DMS 273 (cell line): ENCODE data around the gene SYNDIG1L.
A peak's percentile ranks its signal among the peaks of the same experiment; 100 is the strongest.
"Not testable (repeated sequence)": the region's sequence is repeated elsewhere in the genome, so short reads cannot be mapped to it uniquely, and the experiment has no call there.

Experiments used
- DNase-seq: peaks from one replicate; lab custom pipeline; 2025; ENCODE audit not compliant: unreplicated experiment; lab: John Stamatoyannopoulos, UW

The SYNDIG1L gene

GRCh38 chr14:74426202-74426582 is at the start of gene SYNDIG1L:
TSS of gene SYNDIG1L (minus strand) at chr14:74426210. CDS start at chr14:74409744, 16,466 bp downstream.
- DNase-seq = peak; percentile 47

GRCh38 chr14:74475678-74476077 is 49.7 kb upstream of the SYNDIG1L start:
- no peak for DNase-seq

GRCh38 chr14:74474376-74474775 is 48.4 kb upstream of the SYNDIG1L start:
- peak; percentile 55 for DNase-seq

GRCh38 chr14:74472601-74473000 is 46.6 kb upstream of the SYNDIG1L start:
- DNase-seq = no peak

GRCh38 chr14:74469548-74470518 is 43.8 kb upstream of the SYNDIG1L start:
- DNase-seq = no peak

GRCh38 chr14:74468513-74468912 is 42.5 kb upstream of the SYNDIG1L start:
- no peak for DNase-seq

- DNase-seq = no peak
Observed at GRCh38 chr14:74465335-74465734, 39.3 kb upstream of the SYNDIG1L start.

- no peak for DNase-seq
Observed at GRCh38 chr14:74464785-74465184, 38.8 kb upstream of the SYNDIG1L start.

GRCh38 chr14:74463697-74464096 is 37.7 kb upstream of the SYNDIG1L start:
- DNase-seq = no peak

- no peak for DNase-seq
Observed at GRCh38 chr14:74462993-74463392, 37.0 kb upstream of the SYNDIG1L start.

GRCh38 chr14:74459976-74460375 is 34.0 kb upstream of the SYNDIG1L start:
- DNase-seq = peak; percentile 47

GRCh38 chr14:74459289-74459946 is 33.4 kb upstream of the SYNDIG1L start:
- DNase-seq = peak; percentile 73

- DNase-seq = no peak
Observed at GRCh38 chr14:74457565-74457895, 31.5 kb upstream of the SYNDIG1L start.

- no peak for DNase-seq
Observed at GRCh38 chr14:74456684-74457564, 30.9 kb upstream of the SYNDIG1L start.

- DNase-seq = not testable (repeated sequence)
Observed at GRCh38 chr14:74454397-74454796, 28.4 kb upstream of the SYNDIG1L start.

GRCh38 chr14:74444866-74445265 is 18.9 kb upstream of the SYNDIG1L start:
- no peak for DNase-seq

- no peak for DNase-seq
Observed at GRCh38 chr14:74442757-74443156, 16.7 kb upstream of the SYNDIG1L start.

- no peak for DNase-seq
Observed at GRCh38 chr14:74441113-74441512, 15.1 kb upstream of the SYNDIG1L start.

GRCh38 chr14:74438351-74438915 is 12.4 kb upstream of the SYNDIG1L start:
- DNase-seq = no peak

- DNase-seq = no peak
Observed at GRCh38 chr14:74437496-74438053, 11.6 kb upstream of the SYNDIG1L start.

- DNase-seq = no peak
Observed at GRCh38 chr14:74434294-74434693, 8.3 kb upstream of the SYNDIG1L start.
